Islet precursor cell (in vitro differentiated cells): ENCODE measurements around the gene CHCHD4.

ENCODE experiments used
- DNase-seq: peaks from one replicate; pipeline ENCODE4 v3.0.0-alpha.2; 2018

Gene CHCHD4

GRCh38 chr3:14148041-14148985 lies 23.6 kb upstream of the CHCHD4 start:
- DNase-seq = peak; percentile 87

- DNase-seq = peak; percentile 49
Observed at GRCh38 chr3:14147617-14148016, 22.9 kb upstream of the CHCHD4 start.

DNA sequence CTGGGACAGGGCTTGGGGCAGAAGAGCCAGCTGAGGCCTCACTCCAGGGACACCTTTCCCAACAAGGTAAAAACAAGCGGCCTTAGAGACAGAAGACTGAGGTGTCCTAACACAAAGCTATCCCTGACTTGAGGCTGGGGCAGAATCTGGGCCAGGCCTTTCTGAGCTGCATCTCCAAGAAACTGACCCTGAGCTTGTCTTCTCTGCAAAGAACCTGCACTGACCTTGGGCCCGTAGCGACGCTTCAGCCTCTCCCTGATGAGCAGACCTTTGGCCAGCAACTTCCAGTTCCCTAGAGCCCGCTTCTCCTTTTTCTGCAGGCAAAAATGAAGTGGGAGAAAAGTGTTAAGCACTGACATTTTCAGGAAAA lies 22.4 kb upstream of the CHCHD4 start:
- DNase-seq = no peak

- peak; percentile 47 for DNase-seq
Observed at GRCh38 chr3:14146381-14147065, 21.9 kb upstream of the CHCHD4 start.

- DNase-seq = peak; percentile 55
Observed at GRCh38 chr3:14145670-14146380, 21.2 kb upstream of the CHCHD4 start.

DNA sequence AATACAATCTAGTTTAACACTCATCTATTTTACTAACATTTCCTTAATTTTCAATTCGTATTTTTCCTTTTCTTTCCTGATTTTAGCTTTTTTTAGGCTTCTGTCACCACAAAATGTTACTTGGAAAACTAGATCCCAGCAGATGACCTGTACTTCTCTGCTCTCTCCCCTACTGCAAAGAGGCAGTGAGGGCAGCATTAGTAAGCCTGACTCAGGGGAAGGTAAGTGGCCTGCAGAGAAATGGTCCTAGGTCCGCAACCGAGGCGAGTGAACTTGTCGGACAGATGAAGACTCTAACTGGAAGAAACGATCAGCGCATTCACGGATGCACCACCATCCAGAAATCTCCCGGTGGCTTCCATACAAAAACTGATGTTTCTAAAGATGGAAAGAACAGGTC lies 20.6 kb upstream of the CHCHD4 start:
- peak; percentile 65 for DNase-seq

- DNase-seq = peak; percentile 92
Observed at GRCh38 chr3:14144423-14145075, 19.9 kb upstream of the CHCHD4 start.

- peak; percentile 93 for DNase-seq
Observed at GRCh38 chr3:14143271-14144225, 18.9 kb upstream of the CHCHD4 start.

- DNase-seq = no peak
Observed at GRCh38 chr3:14142567-14143270, 18.0 kb upstream of the CHCHD4 start.

DNA sequence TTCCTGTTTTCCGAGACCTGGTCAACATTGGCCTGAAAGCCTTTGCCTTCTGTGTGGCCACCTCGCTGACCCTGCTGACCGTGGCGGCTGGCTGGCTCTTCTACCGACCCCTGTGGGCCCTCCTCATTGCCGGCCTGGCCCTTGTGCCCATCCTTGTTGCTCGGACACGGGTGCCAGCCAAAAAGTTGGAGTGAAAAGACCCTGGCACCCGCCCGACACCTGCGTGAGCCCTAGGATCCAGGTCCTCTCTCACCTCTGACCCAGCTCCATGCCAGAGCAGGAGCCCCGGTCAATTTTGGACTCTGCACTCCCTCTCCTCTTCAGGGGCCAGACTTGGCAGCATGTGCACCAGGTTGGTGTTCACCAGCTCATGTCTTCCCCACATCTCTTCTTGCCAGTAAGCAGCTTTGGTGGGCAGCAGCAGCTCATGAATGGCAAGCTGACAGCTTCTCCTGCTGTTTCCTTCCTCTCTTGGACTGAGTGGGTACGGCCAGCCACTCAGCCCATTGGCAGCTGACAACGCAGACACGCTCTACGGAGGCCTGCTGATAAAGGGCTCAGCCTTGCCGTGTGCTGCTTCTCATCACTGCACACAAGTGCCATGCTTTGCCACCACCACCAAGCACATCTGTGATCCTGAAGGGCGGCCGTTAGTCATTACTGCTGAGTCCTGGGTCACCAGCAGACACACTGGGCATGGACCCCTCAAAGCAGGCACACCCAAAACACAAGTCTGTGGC lies 17.1 kb upstream of the CHCHD4 start:
- DNase-seq = no peak

GRCh38 chr3:14141144-14141543 lies 16.5 kb upstream of the CHCHD4 start:
- DNase-seq = no peak

GRCh38 chr3:14140668-14141067 lies 16.0 kb upstream of the CHCHD4 start:
- DNase-seq = no peak

DNA sequence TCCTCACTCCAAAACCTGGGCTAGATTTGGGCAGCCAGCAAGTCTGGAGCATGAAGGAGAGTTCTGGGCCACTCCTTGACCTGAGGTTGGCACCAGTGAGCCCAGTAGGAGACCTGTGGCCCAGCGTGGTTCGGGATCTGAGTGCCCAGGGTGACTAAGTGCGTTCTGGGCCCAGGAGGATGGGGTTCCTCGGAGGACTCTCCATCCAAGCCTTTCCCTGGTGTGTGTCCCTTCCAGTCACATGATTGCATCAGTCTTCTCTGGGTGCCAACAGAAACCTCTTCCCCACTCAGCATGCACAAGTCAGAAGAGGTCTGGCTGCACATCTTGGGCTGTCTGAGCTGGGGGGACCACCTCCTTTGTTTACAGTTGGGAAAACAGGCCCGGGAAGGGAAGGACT lies 15.1 kb upstream of the CHCHD4 start:
- no peak for DNase-seq

GRCh38 chr3:14138878-14139655 lies 14.4 kb upstream of the CHCHD4 start:
- no peak for DNase-seq

GRCh38 chr3:14138109-14138877 lies 13.6 kb upstream of the CHCHD4 start:
- DNase-seq = no peak

GRCh38 chr3:14137445-14137844 lies 12.8 kb upstream of the CHCHD4 start:
- DNase-seq = no peak

DNA sequence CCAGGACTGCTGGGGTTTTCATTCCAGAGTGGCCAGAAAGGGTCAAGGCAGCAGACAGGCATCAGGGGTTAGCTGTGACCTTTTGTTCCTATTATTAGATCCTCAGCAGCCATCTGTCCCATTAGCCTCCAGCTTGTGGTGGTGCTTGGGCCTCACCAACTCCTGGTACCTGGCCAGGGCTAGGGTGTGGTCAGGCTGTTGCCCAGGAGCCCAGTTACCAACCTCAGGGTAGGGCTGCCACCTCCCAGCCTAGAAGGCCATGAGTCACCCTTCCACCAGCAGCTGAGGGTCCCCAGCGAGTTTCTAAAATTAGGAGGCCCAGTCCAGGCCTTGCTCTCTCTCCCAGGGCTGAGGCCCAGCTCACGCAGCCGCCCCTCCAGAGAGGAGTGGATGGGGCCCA lies 12.3 kb upstream of the CHCHD4 start:
- DNase-seq = no peak

GRCh38 chr3:14135581-14135980 lies 10.9 kb upstream of the CHCHD4 start:
- DNase-seq = no peak

DNA sequence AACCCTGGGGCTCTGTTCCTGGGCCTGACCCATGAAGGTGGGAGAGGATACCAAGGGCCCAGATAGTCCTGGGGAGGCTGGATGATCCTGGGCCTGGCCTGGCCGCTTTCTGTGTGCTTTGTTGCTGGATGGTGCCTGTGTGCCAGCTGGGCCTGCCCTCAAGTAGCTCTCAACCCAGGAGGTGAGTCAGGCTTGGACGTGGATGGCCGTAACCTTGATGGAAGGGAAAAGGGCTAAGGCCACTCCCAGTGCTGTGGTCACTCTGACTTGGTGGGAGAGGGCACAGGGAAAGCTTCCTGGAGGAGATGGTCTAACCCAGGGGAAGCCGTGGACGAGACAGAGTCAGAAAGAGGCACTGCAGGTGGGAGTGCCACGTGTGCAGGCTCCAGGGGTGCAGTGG lies 9.6 kb upstream of the CHCHD4 start:
- DNase-seq = no peak
